ENCODE data around the gene PITRM1.

Gene PITRM1

DNA sequence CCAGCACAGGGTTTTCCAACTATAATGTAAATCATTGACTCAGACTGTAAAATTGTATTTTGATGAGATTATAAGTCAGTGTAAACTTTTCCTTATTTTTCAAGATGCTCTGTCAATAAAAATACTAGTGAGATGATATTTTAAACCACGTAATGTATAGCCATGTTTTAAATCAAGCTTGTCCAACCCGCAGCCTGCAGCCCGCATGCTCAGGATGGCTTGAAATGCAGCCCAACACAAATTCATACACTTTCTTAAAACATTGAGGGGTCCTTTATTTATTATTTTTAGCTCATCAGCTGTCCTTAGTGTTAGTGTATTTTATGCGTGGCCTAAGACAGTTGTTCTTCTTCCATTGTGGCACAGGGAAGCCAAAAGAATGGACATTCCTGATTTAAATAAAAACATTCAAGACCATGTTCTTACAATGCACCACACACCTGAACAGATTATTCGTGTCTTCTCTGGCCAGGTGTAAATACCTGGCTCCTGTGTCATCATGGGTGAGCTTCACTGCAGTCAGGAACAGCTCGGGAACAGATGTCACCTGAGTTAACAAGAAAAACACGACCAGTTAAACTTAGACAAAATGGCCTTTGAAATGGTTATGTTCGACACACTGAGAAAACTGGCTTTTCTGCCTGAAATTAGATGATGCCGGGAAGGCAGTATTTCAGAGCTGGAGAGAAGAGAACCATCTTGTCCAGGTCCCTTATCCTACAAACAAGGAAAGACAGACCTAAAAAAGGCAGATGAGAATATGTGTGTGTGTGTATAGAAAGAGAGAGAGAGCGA lies 5.9 kb downstream of the PITRM1 start:
- no peak for DNase-seq

DNA sequence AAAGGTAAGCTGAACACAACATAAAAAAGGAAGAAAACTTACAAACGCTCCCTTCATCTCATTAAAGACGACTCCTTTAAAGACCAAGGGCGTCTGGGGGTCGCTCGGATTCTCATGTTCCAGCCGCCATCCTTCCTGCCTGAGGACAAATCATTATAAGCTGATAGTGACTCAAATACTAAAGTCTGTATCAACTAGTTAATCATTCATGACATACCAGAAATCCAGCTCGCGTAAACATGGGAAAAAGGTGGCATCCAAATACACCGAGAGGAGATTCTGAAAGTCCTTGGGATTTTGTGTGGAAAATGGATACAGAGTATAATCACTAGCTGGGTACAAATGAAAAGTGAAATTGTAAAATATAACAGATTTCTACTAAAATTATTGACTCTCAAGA lies 7.4 kb downstream of the PITRM1 start:
- no peak for DNase-seq

DNA sequence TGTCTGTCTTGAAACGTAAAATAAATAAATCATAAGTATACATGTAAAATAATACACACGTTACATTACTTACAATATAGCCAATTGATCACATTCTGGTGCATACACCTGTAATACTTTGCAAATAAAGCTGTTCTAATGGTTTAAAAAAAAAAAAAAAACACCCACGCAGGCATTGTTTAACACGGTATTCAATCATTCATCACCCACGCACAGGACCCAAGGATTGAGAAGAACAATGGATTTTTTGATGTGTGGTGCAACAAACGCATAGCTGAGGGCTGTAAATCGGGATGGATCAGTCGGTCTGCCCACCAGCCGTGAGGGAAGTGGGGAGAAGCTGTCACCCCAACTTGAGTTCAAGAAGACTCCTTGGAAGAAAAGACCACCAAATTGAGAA lies 8.7 kb downstream of the PITRM1 start:
- DNase-seq = no peak

DNA sequence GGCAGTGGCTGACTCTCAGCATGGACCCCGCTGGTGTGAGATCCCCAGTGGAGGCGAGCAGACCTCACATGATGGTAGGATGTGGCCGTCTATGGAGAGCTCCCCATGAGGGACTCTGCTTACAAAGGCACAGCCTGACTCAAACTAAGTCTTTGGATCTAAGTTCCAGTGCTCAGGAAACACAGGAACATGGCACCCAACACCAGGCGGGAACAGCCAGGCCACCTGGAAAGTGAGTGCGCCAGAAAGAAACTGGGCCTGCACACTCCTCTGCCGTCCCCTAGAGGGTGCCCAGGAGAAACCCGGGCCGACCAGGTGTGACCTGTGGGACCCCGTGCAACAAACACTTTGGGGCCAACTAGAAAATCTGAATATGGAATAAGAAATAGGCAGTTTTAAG lies 10.0 kb downstream of the PITRM1 start:
- no peak for DNase-seq

DNA sequence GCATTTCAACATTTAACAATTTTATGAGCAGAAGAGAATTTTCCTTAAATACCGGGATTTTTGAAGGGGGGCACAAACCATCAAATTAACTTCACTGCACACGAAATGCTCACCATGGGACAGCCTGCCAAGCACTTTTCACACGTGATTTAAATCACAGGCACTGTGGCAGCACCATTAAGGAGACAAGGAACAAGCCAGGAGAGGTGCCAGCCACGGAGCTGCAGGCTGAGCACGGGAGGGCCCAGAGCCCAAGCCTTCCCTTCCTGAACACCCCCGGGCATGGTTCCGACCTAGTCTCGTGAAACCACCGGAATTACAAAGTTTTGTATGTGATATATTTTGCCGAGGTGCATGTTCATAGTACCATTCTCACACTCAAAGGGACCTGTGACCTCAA lies 13.4 kb downstream of the PITRM1 start:
- DNase-seq = no peak

DNA sequence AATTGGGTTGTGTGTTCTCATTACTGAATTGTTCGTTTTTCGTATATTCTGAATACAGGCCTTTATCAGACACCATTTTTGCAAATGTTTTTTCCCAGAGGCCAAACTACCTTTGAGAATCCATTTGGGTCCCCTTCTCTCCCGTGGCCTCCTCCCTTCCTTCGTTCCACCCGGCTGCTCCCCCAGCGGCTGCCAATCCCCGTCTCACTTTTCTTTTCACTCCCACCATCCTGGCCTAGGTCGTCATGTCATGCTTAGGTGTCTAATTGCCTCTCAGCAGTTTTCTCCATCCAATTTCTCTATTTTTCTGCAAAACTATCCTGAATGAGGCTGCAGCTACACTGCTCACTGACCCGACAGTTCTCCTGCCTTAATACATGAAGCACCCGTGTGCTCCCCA lies 17.9 kb downstream of the PITRM1 start:
- DNase-seq = no peak

DNA sequence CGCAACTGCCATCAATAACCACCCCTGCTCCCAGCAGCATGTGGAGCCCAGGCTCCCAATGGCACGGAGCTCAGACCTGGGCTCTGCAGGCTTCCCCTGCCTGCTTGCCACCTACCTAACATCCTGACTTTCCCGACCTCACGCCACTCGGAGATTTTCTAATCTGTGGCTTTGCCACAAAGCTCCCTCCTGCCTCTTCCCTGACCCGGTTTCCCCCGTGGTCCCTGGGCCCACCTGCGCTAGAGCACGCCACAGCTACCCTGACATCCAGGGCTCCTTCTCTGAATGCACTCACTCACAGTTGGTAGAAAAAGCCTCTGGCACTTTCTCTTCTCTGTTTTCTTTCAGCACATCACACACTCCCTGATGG lies 20.0 kb downstream of the PITRM1 start:
- no peak for DNase-seq

DNA sequence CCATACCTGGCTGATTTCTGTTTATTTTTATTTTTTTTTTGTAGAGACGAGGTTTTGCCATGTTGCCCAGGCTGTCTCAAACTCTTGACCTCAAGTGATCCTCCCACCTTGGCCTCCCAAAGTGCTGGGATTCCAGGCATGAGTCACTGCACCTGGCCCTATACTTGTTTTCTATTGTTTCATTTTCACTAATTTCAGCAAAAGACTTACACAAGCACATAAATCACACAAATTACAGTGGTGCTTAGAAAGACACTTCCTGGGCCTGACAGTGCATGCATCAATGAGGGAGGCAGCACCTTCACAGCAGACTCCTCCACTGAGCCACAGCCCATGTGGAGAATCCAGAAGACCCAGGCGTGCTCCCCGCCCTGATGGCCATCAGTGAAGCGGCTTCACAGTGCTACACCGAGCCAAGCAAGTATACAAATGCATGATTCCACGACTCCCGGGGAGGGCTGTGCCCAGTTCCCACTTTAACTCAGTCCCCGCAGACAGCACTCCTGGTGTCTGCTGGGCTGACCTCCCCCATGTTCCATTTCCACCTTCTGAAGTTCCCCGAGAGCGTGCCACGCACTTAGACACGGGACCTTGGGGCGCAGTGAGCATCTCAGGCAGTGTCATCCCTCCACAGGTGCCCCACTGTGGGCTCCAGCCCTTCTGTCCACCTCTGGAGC lies 20.6 kb downstream of the PITRM1 start:
- DNase-seq = no peak

DNA sequence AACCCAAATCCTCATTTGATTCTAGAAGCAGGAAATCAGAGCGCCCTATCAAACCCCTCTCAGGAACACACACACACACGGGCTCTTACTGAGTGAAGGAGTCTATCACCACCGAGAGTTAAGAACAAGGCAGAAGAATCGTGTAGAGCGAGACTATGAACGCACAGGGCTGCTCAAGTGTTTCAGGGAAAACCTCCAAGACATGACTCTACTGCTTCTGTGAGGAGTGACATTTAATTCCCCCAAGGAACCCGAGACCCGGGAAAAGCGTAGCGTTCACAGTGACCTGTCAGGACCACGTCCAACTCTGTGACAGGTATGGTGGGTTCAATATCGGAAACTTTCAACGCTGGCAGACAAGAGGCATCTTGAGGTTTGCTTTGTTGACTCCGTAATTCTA lies 21.6 kb downstream of the PITRM1 start:
- no peak for DNase-seq

DNA sequence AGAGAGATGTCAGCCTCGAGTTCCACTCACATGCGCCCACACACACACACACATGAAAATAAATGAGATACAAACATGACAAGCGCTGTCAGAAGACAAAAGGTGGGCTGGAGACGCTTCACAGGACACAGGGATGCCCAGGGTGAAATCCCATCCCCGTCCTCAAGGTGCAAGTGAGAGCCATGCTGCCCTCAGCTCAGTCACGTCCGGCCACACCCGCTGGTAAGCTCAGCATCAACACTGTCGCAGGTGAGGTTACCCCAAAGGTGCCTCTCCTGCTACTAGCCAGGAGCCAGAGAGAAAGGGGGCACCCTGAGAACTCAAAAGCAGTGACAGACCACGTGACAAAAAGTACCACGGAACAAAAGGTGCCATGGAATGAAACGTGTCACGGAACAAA lies 22.2 kb downstream of the PITRM1 start:
- DNase-seq = no peak

DNA sequence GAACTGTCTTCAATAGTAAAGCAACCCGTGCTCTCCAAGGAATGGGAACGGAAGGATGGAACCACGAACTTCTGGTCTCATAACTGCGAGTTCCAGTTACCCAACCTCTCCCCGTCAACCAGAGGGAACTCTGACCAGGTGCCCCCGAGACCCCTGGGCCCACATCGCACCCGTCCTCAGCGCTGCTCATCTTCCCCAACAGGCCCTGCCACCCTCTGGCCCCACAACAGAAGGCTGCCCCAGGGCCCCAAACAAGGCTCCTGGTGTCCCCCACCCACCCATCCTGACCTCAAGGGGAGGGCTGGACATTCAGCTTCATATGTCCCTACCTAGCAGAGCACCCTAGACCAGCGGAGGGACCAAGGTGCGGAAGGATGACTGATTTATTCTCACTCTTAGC lies 22.7 kb downstream of the PITRM1 start:
- DNase-seq = no peak

DNA sequence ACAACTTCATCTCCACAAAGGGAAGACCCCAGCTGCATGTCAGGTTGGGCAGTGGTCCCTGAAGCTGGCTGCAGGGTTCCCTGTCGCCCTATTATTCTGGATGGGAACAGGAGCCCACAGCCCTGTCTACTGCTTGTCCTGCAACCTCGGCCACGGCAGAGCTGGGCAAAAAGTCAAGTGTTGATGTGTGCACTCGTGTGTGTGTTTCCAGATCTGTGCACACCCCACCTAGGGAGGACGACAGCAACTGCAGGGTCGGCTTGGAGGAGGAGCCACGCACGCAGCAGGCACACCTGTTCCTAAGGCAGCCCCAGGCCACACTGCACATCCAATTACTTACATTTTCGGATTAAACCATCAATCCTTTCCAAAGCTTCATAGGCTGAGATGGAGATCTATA lies 23.6 kb downstream of the PITRM1 start:
- no peak for DNase-seq

DNA sequence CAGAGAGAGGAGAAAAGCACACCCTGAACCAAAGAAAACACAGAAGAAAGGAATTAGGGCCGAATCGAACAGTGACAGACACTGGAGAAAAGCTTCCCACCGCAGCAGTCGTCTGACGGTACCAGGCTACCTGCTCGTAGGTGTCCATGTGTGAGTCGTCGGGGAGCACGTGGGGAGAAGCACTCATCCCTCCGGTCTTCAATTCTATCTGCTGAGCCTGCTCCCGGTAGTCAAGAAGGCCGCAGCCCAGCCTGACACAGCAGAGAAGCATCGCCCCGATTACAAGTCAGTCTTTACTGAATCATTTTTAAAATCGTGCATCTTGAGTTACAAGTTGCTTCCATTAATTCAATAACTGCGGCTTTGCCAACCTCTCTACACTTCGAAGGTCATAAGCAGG lies 24.5 kb downstream of the PITRM1 start:
- DNase-seq = no peak

DNA sequence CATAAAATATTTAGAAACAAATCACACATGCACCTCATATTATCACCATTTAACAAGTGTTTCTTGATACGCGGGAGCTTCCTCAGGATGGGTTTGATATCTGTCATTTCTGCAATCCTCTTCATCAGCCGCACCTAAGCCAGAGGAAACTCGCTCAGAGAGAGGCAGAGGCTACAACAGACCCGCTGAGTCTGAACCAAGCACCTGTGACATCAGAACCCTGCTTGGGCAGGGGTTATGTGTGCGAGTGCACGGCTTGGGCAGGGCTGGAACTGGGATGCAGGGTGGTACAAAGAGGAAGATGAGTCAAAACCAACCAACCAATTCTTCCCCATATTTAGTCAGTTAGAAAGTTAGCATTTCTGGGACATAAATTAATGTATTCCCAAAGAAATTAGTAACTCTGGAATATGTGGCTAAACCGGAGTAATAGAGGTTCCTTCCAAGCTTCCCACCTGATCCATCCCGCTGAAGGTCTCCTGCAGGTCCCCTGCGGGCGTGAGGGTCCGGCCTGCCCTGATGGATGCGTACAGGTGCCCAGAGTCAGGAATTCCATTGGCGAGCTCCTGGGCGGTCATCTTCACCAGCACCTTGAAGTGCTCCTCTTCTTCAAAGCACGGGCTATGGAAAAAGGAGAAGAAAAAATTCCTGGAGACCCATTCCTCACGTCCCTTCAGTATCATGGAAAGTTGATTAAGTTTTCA lies 25.3 kb downstream of the PITRM1 start:
- no peak for DNase-seq

DNA sequence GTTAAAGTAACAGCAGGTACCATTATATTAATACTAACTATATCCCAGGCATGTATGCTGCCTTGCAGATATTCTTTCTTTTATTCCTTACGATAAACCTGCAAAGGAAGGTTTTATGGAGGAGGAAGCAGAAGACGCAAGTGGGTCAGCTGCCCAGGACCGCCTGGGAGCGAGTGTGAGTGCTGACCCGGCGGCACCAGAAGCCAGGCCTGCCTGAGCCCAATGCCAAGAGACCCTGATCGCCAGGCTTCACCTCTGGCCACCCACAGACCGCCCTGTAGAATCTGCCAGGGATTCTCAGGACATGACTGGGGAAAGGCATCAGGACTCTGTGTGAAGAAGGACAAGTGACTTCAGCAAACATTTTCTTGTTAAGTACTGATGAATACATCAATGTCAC lies 26.3 kb downstream of the PITRM1 start:
- no peak for DNase-seq

DNA sequence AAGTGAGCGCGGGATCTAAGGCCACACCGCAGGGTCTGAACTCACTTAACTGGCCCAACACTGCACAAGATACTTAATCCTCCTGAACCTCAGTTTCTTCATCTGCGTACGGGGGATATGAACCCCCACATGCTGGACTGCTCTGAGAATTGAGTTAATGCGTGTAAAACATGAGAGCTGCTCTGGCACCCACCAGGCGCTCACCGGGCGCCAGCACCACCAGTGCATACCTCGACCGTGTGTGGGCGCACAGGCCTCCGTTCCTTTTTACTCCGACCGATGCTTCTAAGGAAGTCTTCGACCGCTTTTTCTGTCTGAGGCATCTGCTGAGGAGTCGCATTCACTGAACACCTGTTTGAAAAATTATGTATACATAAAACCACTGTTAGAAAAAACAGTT lies 27.2 kb downstream of the PITRM1 start:
- no peak for DNase-seq

DNA sequence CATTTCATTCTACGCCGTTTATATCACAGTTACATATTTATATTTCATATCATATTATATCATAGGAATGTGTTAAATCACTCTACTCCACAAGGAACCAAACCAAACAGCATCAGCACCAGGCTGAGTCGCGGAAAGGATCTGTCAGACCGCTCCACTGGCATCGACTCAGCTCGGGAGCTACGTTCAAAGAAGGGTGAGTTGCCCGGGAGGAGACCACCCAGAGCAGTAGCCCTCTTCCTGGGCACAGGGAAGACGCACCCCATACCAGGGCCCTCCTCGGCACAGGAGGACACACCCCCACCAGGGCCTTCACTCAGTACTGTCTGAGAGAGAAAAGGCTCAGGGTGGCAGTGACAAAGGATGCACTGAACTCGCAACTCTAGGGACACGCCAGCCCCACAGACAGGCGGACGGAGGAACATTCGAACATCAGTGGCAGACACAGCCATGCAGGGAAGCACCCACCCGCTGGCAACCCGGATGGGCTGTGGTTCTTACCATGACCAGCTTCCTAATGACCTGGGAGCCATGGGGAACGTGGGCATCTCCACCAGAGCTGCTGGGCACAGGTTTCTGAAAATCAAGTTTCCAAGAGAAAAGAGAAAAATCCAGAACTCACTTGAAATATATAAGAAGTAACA lies 28.7 kb downstream of the PITRM1 start:
- DNase-seq = no peak

DNA sequence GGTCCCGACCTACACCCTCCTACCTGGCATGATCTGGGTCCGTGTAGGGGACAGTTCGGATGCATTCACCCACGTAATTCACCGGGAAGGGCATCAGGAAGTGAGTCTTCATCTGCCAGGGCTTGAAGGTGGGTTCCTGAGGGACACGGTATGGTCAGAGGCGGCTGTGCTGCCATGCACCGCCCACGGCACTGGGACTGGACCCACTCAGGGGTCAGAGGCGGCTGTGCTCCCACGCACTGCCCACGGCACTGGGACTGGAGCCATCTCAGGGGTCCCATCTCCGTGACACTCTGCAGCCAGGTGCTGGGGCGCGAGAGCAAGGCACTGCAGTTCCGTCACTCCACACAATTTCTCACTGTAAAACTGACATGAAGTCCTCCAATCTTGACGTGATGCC lies 29.2 kb downstream of the PITRM1 start:
- DNase-seq = no peak

DNA sequence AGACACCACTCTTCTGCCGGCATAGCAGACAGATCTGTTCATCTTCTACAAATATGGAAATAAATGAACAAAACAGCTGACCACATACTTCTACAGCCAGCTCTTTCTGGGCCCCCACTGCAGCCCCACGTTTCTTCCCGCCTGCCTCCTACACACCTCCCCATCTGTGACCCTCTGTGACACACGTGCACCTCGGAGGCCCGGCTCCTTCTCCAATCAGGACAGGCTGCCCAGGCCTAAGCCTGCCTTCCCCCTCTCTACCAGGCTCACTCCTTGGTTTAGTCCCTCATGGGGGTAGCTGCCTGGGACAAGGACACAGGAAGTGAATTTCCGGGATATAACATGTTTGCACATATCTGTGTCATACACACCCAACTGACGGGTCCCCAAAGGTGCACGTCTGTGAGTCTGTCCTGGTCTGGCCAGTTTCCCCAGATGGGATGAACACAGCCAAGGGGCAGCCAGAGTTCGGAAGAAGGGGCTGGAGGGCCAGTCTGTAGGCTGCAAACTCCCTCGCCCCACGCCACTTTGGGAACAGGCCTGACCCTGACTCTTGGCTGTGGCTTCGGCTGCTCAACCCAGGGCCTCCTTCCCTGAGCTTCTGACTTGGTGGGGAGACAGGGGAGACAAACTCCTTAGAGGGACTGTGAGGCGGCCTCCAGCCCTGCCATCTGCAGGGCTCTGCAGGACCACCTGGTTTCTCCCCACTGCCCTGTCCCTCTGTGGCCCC lies 30.3 kb downstream of the PITRM1 start:
- DNase-seq = no peak

DNA sequence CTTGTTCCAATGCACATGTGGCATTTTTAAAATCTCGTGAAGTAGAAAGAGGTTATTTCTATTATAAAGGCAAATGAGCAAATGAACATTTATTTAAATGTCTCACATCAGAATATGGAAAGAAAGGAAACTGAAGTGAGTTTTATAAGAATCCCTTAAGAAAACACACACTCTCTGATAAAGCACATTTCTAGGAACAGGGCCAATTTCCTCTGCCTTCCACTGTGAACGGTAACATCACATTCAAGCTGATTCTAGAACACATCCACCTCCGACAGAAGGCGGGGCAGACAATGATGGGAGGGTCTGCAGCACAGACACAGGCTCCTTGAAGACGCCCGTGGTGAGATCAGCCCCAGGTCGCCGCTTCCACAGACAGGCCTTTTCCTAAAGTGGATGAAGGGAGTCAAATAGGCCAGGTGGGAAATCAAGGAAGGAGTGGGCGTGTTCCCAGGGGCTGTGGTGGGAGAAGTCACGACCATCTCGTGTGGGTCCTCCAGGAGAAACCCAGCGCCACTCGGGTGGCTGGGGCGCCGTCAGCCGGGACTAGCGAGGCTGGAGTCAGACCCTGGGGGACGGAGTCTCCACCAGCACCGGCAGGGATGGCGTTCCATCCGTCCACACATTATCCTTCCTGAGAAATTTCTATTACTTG lies 31.1 kb downstream of the PITRM1 start:
- no peak for DNase-seq

DNA sequence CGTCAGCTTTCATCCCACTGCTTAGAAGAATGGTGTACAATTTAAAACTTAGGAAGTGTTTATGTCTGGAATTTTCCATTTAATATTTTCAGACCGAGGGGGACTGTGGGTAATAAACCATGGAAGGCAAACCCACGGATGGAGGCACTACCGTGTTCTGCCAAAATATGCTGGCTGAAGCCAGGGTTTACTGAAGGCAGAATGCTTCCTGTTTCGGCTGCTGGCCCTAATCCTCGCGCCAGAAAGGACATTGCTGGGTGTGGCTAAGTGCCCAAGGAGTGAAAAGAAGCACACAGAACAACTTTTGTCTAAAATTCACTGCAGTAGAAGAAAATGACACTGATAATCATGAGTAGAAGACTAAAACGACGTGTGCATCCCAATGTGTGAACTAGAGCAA lies 32.3 kb downstream of the PITRM1 start:
- no peak for DNase-seq

DNA sequence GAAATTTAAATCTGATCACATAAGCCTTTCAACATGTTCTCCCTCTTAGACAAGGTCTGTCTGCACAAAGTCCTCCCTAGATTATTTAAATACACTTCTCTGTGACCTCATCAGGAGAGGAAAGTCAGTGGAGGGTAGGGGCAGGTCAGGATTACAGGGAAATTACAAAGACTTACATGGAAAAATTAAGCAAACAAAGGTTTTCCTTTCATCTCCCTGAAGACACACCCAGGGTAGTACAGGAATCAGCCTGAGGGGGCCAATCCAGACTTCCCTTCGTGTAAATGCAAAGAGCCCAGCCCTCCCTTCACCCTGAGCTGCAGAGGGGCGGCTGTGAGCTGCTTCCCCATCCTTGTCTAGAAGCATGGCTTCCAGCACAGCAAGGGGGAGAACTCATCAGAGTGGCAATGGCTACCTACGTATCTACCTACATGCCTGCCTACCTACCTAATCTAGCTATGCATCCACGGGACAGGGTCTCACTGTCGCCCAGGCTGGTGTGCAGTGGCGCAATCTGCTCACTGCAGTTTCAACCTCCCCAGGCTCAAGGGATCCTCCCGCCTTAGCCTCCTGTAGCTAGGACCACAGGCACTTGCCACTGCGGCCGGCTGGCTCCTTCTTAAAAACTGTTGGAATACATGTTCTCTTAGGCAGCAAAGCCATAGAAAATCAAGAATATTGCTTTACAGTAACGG lies 33.2 kb downstream of the PITRM1 start:
- no peak for DNase-seq
